SK-N-SH treated with all-trans-retinoic acid at 6 μM for 48 hours (cell line): ENCODE results near the gene BTBD16.

ENCODE experiments used
- ARNTL ChIP-seq: fragments of 450-650 bp; formaldehyde crosslinking; IDR thresholded peaks from 2 replicates; pipeline ENCODE4 v1.5.0; 2020; ENCODE audit warnings: low read depth, mild to moderate bottlenecking, moderate library complexity, borderline replicate concordance
- BACH2 ChIP-seq: fragments of 250-450 bp; sonication (Bioruptor Pico); IDR thresholded peaks from 2 replicates; pipeline ENCODE4 v1.9.0; 2021; ENCODE audit warnings: mild to moderate bottlenecking, borderline replicate concordance
- GLIS3 ChIP-seq: fragments of 250-450 bp; sonication (Bioruptor Pico); IDR thresholded peaks from 2 replicates; pipeline ENCODE4 v1.5.0; 2020; ENCODE audit warnings: mild to moderate bottlenecking, moderate library complexity
- ISL1 ChIP-seq: fragments of 250-450 bp; sonication (Bioruptor Pico); IDR thresholded peaks from 2 replicates; pipeline ENCODE4 v2.1.2; 2022; ENCODE audit warnings: mild to moderate bottlenecking, moderate library complexity
- OSR1 ChIP-seq: fragments of 250-450 bp; sonication (Bioruptor Pico); IDR thresholded peaks from 2 replicates; pipeline ENCODE4 v1.8.0; 2022; ENCODE audit warnings: moderate library complexity, mild to moderate bottlenecking, inconsistent platforms
- RARB ChIP-seq: fragments of 250-450 bp; sonication (Bioruptor Pico); IDR thresholded peaks from 2 replicates; pipeline ENCODE4 v1.8.0; 2021; ENCODE audit warnings: mild to moderate bottlenecking, moderate library complexity
- ZFP30 ChIP-seq: fragments of 450-650 bp; formaldehyde crosslinking; IDR thresholded peaks from 2 replicates; pipeline ENCODE4 v1.5.0; 2022; ENCODE audit warnings: mild to moderate bottlenecking, moderate library complexity
- ZNF565 ChIP-seq: fragments of 450-650 bp; formaldehyde crosslinking; conservative IDR thresholded peaks from 2 replicates; pipeline ENCODE4 v1.5.0; 2020; ENCODE audit warnings: low read depth, mild to moderate bottlenecking, moderate library complexity
- TF ChIP-seq, protein P1 (sequence below): fragments of 250-450 bp; sonication (Bioruptor Pico); IDR thresholded peaks from 2 replicates; pipeline ENCODE4 v1.5.1; 2020; ENCODE audit warnings: low read depth, mild to moderate bottlenecking, moderate library complexity
- TF ChIP-seq, protein P2 (sequence below): fragments of 250-450 bp; sonication (Bioruptor Pico); IDR thresholded peaks from 2 replicates; pipeline ENCODE4 v1.5.1; 2021; ENCODE audit warnings: mild to moderate bottlenecking, moderate library complexity
- TF ChIP-seq, protein P3 (sequence below): fragments of 250-450 bp; sonication (Bioruptor Pico); IDR thresholded peaks from 2 replicates; pipeline ENCODE4 v1.8.0; 2021; ENCODE audit warnings: low read depth, mild to moderate bottlenecking, moderate library complexity, borderline replicate concordance
- TF ChIP-seq, protein P4 (sequence below): fragments of 250-450 bp; sonication (Bioruptor Pico); IDR thresholded peaks from 2 replicates; pipeline ENCODE4 v1.8.0; 2020; ENCODE audit warnings: mild to moderate bottlenecking, moderate library complexity, borderline replicate concordance

DNA sequence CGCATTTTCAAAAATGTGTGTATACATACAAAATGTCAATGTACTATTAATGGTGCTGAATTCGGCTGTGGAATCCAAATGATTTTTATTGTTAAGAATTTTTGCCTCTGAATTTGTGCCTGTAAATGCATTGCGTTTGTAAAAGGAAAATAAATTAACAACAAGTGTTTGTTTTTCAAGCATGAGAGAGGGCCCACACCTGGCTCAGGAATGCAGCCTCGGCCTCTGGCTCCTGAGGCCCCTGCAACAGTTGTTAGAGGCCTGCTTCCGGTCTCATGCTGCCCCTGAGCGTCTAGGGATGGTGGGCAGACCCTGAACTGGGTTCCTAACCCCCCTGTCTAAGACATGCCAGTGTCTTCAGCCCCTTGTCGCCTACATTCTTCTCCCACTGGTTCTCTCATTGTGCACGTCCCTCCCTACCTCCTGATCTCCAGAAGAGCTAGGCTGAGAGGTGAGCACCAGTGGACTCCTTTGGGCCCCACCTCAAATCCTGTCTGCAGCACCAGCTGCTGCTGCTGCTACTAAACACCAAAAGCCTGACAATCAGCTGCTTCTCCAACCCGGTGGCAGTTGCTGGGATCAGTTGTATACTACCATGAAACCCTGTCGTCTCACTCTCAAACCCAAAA, 1.9 kb upstream of the BTBD16 start:
- no peak for TF ChIP-seq ZNF565 (CRISPR knock-in tag)
- no peak for TF ChIP-seq ARNTL (CRISPR knock-in tag)
- TF ChIP-seq OSR1 (CRISPR knock-in tag), result no peak
- TF ChIP-seq, protein P1, sequence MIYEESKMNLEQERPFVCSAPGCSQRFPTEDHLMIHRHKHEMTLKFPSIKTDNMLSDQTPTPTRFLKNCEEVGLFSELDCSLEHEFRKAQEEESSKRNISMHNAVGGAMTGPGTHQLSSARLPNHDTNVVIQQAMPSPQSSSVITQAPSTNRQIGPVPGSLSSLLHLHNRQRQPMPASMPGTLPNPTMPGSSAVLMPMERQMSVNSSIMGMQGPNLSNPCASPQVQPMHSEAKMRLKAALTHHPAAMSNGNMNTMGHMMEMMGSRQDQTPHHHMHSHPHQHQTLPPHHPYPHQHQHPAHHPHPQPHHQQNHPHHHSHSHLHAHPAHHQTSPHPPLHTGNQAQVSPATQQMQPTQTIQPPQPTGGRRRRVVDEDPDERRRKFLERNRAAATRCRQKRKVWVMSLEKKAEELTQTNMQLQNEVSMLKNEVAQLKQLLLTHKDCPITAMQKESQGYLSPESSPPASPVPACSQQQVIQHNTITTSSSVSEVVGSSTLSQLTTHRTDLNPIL (CRISPR knock-in tag), result no peak
- TF ChIP-seq BACH2 (CRISPR knock-in tag), result no peak
- no peak for TF ChIP-seq ZFP30 (CRISPR knock-in tag)
- no peak for TF ChIP-seq RARB (CRISPR knock-in tag)
- TF ChIP-seq, protein P2, sequence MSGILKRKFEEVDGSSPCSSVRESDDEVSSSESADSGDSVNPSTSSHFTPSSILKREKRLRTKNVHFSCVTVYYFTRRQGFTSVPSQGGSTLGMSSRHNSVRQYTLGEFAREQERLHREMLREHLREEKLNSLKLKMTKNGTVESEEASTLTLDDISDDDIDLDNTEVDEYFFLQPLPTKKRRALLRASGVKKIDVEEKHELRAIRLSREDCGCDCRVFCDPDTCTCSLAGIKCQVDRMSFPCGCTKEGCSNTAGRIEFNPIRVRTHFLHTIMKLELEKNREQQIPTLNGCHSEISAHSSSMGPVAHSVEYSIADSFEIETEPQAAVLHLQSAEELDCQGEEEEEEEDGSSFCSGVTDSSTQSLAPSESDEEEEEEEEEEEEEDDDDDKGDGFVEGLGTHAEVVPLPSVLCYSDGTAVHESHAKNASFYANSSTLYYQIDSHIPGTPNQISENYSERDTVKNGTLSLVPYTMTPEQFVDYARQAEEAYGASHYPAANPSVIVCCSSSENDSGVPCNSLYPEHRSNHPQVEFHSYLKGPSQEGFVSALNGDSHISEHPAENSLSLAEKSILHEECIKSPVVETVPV (CRISPR knock-in tag), result no peak
- TF ChIP-seq, protein P3, sequence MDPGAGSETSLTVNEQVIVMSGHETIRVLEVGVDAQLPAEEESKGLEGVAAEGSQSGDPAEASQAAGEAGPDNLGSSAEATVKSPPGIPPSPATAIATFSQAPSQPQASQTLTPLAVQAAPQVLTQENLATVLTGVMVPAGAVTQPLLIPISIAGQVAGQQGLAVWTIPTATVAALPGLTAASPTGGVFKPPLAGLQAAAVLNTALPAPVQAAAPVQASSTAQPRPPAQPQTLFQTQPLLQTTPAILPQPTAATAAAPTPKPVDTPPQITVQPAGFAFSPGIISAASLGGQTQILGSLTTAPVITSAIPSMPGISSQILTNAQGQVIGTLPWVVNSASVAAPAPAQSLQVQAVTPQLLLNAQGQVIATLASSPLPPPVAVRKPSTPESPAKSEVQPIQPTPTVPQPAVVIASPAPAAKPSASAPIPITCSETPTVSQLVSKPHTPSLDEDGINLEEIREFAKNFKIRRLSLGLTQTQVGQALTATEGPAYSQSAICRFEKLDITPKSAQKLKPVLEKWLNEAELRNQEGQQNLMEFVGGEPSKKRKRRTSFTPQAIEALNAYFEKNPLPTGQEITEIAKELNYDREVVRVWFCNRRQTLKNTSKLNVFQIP (CRISPR knock-in tag), result no peak
- no peak for TF ChIP-seq ISL1 (CRISPR knock-in tag)
- TF ChIP-seq GLIS3 (CRISPR knock-in tag), result no peak
- TF ChIP-seq, protein P4, sequence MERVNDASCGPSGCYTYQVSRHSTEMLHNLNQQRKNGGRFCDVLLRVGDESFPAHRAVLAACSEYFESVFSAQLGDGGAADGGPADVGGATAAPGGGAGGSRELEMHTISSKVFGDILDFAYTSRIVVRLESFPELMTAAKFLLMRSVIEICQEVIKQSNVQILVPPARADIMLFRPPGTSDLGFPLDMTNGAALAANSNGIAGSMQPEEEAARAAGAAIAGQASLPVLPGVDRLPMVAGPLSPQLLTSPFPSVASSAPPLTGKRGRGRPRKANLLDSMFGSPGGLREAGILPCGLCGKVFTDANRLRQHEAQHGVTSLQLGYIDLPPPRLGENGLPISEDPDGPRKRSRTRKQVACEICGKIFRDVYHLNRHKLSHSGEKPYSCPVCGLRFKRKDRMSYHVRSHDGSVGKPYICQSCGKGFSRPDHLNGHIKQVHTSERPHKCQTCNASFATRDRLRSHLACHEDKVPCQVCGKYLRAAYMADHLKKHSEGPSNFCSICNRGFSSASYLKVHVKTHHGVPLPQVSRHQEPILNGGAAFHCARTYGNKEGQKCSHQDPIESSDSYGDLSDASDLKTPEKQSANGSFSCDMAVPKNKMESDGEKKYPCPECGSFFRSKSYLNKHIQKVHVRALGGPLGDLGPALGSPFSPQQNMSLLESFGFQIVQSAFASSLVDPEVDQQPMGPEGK (CRISPR knock-in tag), result no peak
